GM19025 (cell line): Measurements from ENCODE around the gene KCNK16.
"Not testable (repeated sequence)": the region's sequence is repeated elsewhere in the genome, so short reads cannot be mapped to it uniquely, and the experiment has no call there.

ENCODE experiments used
- ATAC-seq: cut with Tn5 transposase; IDR thresholded peaks from one replicate; pipeline ENCODE4 v1.9.1; 2021; ENCODE audit warnings: mild to moderate bottlenecking, low read depth, moderate library complexity; ENCODE audit not compliant: unreplicated experiment

KCNK16 gene

DNA sequence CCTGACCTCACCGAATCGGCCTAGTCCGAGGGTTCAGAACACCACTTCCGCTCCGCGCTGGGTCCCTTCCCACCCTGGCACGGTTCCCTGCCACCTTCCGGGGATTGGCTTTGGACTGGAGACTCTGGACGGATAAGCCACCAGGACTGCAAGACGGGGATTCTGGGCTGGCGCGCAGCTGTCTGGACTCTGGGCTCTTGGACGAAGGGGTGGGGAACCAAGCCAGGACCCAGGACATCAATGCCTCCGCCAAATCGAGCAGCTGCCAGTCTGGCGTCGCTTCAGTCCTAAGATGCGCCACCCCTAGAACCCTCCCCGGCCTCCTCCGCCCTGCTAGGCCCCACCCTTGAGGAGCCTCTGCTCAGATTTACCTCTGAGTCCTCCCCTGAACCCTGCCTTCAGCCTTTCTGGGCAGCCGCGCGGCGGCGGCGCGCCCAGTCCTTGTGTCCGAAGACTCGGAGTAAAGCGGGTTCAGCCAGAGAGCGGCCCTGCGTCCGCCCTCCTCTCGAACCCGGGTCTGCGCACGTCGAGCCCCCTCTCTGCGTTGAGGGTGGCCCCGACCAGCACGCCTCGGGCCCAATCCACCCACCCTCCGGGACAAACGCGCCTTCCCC lies 9.5 kb downstream of the KCNK16 start:
- ATAC-seq, result no peak

DNA sequence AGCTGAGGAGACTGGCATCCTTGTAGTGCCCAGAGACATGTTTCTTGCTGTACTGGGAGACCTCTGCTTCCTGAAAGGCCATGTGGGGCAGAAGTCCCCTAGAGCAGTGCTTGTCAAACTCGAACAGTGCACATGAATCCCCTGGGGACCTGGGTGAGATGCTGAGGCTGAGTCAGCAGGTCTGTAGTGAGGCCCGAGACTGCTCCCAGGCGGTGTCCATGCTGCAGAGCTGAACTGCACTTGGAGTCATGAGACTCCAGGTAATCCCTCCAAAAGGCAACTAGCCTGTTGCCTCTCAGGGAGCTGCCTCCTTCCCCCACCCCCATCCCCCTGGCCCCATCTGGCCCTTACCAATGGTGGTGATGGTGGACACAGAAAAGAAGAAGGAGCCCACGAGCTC lies 12.0 kb downstream of the KCNK16 start:
- ATAC-seq, result no peak

DNA sequence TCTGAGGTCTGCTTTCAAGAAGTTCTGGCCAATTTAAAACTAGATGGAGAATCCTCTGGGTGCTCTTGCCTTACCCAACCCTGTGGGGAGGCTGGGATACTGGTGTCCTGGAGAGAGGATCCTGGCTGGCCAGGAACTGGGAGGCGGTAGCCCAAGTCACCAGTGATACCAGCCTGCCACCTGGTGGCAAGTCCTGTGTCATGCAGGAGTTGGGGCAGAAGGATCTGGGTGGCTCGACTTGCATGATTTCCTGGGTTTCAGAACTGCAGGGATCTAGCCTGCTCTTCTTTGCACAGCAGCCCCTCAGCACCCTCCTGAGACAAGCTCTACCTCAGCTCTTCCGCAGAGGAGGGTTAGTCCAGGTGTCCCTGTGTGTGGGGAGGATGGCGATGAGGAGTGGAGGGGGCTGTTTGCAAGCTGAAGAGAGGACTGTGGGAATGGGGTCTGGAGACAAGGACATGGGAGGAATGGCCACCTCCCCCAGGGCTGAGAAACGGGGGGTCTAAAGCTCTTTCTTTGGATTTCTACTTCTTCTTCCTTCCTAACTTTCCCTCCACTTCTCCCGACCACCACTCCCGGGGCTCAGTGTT lies 12.5 kb downstream of the KCNK16 start:
- no peak for ATAC-seq

DNA sequence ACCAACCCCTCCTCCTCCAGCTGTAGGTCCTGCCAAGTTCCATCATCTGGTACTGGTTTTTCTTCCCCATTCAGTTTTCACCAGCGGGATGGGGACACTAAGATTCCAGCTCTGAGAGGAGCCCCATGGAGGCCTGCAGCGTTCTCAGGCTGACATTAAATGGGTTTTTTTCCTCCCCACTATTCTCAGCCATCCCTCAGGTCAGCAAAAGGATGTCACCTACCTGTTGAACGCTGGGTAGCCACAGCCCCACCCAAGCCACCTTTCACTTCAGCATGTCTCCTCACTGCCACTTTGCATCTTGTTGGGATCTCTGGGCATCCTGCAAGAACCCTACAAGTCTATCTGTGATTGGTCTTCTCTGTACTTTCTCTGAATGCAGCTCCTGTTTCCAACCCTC lies 15.0 kb downstream of the KCNK16 start:
- ATAC-seq, result no peak

DNA sequence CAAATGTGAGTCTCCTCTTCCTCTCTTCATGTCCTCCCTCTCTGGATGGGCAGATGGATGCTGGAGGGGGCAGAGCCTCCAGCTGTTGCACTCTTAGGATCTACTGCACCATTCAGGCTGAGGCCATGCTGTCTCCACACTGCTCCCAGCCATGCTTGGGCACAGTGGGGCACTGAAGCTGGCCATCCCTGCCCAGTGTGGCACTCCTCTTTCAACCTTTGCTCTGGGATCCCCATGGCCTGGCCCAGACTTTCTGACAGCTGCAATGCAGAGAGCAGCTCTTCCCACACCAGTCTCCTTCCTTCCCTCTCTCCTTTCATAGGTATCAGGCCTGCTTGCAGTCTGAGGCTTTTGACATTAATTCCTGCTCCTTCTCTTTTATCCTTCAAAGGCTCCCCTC lies 17.6 kb downstream of the KCNK16 start:
- ATAC-seq, result no peak

DNA sequence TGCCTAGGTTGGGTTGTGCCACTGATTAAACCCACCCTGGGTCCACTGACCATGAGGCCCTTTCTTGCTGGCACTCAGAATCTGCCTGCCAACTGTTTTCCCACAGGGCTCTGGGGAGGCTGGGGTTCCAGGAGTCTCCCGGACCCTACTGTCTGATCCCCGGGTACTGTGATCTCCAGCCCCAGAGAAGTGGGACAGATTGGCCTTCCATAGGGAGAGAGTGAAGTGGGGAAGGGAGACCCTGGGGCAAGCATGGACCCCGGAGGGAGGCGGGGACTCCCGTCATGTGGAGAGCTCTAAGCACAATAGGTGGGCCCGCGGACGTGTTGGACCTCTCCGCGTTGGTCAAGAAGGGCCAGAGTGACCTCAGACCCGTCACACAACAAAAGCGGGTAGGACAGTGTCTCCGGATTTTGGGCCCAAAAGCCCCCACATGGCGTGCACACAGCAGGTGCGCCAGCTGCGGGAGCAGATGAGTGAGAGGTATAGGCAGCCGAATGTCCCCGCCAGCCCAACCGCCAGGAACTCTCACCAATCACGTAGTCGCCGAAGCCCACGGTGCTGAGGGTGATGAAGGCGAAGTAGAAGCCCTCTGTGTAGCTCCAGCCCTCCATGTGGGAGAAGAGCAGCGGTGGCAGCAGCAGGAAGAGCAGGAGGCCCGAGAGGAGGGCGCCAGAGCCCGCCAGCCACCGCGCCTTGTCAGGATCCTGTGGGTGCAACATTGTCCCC lies 18.9 kb downstream of the KCNK16 start:
- no peak for ATAC-seq

DNA sequence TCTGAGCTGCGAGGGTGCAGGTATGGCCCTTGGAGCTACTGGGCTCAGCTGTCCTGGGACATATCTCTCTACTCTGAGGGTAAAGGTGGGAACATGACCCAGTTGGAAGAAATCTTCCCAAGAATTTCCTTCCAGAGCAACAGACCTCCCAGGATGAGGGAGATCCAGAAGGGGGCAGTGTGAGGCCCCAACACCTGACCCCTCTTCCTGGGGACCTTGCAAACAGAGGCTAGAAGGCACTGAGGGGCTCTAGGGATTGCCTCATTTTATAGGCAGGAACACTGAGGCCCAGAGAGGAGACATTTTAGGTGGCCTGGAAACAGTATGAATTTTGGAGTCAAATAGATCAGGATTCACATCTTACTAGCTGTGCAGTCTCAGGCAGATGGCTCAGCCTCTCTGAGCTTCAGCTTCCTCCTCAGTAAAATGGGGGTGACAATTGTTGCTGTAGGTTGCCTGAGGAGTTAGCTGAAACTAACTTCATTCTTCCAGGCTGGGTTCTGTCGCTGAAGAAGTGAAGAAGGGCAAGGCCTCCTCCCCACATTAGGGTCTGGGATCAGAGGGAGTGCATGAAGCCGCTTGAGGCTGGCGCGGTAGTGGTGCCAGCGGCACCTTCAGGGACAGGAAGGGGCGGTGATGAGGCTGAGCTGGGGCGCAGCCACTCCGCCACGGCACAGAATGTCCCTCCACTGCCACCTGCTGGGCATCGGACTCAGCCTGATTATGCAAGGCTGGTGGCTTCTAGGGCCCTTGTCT lies 19.7 kb downstream of the KCNK16 start:
- no peak for ATAC-seq

DNA sequence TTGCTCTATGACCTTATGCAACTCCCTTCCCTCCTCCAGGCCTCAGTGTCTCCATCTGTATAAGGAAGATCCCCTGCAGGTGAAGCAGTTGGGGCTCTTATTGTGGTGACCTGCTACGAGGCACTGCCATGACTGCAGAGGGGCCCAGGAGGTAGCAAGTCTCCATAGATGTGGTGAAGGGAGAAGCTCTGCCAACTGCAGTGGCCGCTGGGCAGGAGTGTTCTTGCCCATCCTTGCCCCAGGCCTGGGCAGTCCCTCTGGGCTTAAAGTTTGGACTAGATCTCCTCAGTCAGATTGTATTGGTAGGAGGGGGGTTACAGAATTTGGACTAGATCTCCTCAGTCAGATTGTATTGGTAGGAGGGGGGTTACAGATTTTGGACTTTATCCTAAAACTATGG lies 20.5 kb downstream of the KCNK16 start:
- ATAC-seq, result no peak

DNA sequence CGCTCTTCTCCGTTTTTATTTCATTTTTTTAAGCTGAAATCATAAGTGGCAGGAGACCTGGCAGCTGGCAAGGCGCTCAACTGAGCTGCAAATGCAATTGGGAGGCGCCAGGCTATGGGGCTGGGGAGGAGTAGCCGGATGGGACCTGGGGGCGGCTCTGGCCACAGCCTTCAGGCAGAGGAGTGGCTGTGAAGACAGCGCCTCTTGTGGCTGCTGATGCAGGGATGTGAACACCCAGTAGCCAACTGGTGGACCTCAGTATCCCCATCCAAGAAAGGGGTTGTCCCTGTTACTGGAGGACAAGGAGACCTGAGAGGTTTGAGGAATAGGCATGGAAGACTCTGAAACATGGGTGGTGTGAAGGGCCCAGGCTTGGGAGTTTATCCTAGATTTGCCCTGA lies 20.9 kb downstream of the KCNK16 start:
- ATAC-seq, result no peak

DNA sequence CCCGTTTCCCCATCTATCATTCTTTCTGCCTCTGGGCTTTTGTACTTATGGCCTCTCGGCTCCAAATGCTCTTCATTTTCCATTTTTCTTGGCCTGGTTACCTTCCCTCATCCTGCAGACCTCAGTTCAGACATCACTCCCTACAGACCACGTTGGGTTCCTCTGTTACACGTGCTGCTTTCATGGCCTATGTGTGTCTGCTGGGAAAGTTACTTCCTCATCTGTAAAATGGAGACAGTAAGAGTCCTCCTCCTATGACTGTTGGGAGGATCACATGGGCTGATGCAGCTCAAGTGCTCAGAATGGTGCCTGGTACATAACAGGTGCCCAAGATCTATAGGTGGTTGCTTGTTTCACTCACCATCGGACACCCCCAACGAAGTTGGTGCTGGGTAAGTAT lies 21.8 kb downstream of the KCNK16 start:
- ATAC-seq, result no peak

DNA sequence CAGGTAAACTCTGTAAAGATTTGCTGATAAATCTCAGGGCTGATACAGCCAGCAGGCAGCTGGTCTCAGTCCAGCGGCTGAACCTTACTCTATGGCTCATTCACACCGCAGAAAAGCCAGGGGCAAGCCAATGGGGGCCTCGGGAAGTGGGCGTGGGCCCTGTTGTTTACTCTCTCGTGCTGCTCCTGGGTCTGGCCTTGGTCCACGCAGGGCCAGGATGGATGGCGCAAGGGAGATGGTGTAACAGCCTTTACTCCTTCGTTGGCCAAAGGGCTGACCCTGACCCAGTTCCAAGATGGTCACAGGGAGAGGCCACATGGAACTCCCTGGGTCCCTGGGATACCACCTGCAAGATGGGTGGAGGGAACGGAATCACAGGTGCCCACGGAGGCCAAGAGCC lies 24.4 kb downstream of the KCNK16 start:
- ATAC-seq, result no peak

DNA sequence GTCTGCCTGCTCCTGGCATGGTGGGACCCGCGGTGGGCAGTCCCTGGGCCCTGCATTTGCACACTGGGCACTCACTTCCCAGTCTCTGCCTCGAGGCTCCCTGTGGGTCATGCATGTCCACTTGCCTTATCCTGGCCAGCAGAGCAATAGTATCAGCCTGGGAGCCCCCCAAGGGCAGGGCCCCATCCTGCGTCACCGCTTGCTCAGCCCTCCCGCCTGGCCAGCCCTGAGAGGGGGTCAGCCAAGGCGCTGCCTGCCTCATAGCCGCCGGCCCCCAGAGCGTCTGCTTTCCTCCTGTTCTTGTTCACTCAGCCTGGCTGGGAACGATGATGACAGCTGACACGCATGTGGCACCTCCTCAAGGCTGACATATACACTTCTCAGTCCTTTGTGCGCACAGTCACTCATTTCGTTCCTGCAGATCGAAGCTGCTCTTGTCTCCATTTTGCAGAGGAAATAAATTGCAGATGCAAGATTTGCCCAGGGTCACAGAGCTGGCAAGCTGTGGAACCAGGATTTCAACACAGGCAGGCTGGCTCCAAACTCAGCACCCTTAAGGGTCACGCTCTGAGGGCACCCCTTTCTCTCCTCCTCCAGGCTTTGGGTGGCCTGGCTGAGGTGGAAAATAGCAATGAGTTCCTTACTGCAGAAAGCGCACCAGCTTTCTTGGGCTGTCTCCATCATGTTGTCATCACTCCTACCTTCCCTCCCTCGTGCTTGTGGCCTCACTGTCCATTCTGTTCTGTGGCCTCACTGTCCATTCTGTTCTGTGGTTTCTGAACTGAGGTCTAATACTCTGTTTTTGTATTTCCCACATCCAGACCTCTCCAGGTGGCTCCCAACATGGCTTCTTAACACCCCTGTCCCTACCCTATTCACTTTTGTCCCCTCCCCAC lies 25.5 kb downstream of the KCNK16 start:
- ATAC-seq, result no peak

DNA sequence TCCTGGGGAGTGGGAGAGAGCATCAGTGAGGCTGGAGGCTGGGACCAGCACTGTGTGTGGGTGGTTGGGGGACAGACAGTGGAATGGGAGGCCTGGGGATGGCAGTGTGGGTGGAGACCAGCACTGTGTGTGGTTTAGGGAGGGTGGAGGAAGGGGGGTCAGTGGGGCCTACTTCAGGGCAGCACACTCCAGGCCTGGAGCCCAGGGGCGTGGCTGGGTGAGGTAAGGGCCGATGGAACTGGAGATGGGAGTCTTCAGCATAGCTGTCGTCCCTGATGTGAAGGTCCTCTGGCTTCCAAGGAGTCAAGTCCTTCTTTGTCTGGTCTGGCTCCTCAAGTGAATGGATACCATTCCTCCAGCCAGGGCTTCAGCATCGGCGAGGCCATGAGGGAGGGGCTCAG lies 26.9 kb downstream of the KCNK16 start:
- ATAC-seq, result no peak

DNA sequence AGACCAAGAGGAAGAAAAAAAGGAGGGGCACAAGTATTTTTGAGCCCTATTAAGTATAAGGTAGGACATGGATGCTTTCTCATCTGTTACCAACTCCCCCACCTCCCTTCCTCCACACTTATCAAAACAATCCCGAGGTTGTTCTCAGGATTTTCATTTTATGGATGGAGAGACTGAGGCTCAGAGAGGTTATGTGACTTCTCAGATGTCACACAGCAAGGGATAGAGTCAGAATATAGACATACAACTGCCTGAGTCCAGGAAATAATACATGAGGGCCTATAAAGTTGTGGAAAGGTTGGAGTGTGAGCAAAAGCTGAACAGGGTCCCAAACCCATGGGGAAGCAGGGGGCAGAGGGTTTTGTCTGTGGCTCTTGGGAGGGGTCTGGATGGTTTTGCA lies 27.6 kb downstream of the KCNK16 start:
- ATAC-seq, result no peak

DNA sequence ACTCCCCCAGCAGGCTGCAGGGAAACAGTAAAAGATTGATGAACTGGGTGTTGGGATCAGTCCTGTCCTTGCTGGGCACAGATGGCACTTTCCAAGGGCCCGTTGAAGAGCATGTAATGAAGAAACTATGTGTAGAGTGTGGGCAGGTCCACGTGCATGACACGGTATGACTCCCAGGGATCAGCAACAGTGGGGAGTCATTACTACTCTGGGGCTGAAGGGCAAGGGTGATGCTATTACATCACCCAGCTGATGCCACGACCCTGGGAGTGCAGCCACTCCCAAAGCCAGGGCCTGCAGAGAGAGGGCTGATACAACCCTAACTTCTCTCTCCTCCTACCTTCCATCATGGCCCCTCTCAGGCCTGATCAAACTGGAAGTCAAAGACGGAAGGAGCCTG lies 28.4 kb downstream of the KCNK16 start:
- no peak for ATAC-seq

DNA sequence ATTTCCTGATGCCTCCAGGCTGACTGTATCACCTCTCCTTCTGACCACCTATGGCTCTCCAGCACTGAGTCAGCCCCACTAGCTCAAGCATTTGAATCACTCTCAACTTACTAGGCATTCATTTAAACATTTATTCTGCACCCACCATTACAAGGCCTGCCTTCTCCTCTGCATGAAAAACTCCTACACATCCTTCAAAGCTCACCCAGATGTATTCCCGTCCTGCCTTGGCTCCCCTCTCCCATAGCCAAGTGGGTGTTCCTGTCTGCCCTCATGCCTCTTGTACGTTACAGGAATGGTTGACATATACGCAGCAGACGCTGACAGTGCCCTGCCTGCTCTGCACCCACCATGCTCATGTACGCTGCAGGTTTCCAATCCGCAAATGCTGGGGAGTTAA lies 29.9 kb downstream of the KCNK16 start:
- no peak for ATAC-seq

DNA sequence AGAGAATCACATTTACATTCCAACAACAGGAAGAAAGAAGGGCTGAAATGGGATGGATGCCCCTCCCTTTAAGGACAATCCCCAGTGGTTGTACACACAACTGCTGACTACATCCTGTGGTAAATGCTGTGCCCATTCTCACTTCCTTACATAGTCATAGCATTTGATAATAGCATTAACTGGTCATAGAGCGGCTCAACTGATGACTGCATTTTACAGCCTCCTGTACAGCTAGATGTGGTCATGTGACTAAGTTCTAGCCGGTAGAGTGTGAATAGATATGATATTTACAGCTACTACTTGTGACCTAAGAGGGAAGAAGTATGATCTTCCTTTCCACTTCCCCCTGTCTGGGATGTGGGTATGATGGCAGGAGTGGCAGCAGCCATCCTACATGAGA lies 33.0 kb downstream of the KCNK16 start:
- ATAC-seq, result no peak

DNA sequence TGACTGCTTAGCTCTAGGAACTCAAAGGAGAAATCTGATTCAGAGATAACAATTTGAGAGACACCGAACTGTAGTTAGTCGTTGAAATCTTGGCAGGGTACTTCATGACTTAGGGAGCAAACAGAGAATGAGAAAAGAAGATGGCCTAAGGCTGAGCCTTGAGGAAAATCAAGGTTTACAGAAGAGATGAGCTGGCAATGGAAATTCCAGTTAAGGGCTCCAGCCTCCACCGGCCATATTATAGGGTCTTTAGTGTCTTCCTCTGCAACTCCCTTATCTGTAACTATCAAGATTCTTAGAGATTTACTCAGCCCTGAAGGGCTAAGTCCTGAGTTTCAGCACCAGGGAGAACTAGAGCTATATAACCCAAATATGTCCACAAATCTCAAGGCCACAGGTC lies 34.9 kb downstream of the KCNK16 start:
- no peak for ATAC-seq

DNA sequence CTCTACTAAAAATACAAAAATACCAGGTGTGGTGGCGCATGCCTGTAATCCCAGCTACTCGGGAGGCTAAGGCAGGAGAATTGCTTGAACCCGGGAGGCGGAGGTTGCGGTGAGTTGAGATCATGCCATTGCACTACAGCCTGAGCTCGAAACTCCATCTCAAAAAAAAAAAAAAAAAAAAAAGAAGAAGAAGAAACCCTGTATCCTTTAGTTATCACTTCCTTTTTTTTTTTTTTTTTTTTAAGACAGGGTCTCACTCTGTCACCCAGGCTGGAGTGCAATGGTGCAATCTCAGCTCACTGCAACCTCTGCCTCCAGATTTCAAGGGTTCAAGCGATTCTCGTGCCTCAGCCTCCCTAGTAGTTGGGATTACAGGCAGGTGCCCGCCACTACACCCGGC lies 35.9 kb downstream of the KCNK16 start:
- ATAC-seq, result not testable (repeated sequence)

DNA sequence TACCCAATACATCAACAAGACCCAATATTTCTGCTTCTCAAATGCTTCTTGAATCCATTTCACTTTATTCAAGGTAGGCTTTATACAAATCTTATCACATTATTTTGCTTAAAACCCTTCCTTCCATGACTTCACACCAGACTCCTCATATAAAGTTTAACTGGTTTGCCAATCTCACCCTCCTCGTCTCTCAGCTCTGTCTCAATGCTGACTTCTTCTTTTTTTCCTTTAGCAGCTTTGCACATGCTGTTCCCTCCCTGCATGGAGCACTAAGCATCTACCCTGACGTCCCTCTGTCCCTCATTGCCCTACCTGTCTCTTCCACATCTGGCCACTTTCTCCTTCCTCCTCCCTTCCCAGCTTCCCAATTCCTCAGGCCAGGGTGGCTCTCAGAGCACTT lies 39.7 kb downstream of the KCNK16 start:
- ATAC-seq, result no peak
